ENCODE data around the gene PRPH.

GRCh38 chr12:49345825-49346658, 51.1 kb downstream of the PRPH start:
- TF ChIP-seq CTCF (IDR thresholded peaks at IDR 0.05) (no peak), POLR2AphosphoS5 (IDR thresholded peaks at IDR 0.05) (no peak)
